Dedifferentiated amniotic fluid mesenchymal stem cell (primary cell): ENCODE data around the gene SORCS1.

Experiments
- DNase-seq: peaks from one replicate; pipeline ENCODE4 v3.0.0-alpha.2; 2016; ENCODE audit errors: extremely low spot score

The SORCS1 gene

GRCh38 chr10:106746868-106747267, 417.6 kb downstream of the SORCS1 start:
- no peak for DNase-seq

- no peak for DNase-seq
Measured at GRCh38 chr10:106741006-106741530, 423.4 kb downstream of the SORCS1 start.

GRCh38 chr10:106740071-106740470, 424.4 kb downstream of the SORCS1 start:
- no peak for DNase-seq

- DNase-seq = no peak
Measured at GRCh38 chr10:106734220-106734619, 430.3 kb downstream of the SORCS1 start.

GRCh38 chr10:106728232-106728631, 436.3 kb downstream of the SORCS1 start:
- DNase-seq = no peak

- DNase-seq = no peak
Measured at GRCh38 chr10:106727170-106727569, 437.3 kb downstream of the SORCS1 start.

GRCh38 chr10:106722524-106722923, 442.0 kb downstream of the SORCS1 start:
- no peak for DNase-seq

GRCh38 chr10:106720683-106721082, 443.8 kb downstream of the SORCS1 start:
- DNase-seq = no peak

- no peak for DNase-seq
Measured at GRCh38 chr10:106716381-106716780, 448.1 kb downstream of the SORCS1 start.

GRCh38 chr10:106714734-106715555, 449.6 kb downstream of the SORCS1 start:
- DNase-seq = no peak

GRCh38 chr10:106713846-106714245, 450.7 kb downstream of the SORCS1 start:
- DNase-seq = no peak

- no peak for DNase-seq
Measured at GRCh38 chr10:106712988-106713387, 451.5 kb downstream of the SORCS1 start.

- no peak for DNase-seq
Measured at GRCh38 chr10:106711313-106711906, 453.1 kb downstream of the SORCS1 start.

GRCh38 chr10:106708506-106708905, 456.0 kb downstream of the SORCS1 start:
- no peak for DNase-seq

GRCh38 chr10:106707657-106708056, 456.8 kb downstream of the SORCS1 start:
- DNase-seq = no peak

- no peak for DNase-seq
Measured at GRCh38 chr10:106706127-106706526, 458.4 kb downstream of the SORCS1 start.

GRCh38 chr10:106705681-106706100, 458.8 kb downstream of the SORCS1 start:
- peak; percentile 87 for DNase-seq

- no peak for DNase-seq
Measured at GRCh38 chr10:106696239-106696638, 468.3 kb downstream of the SORCS1 start.

GRCh38 chr10:106694696-106695095, 469.8 kb downstream of the SORCS1 start:
- DNase-seq = no peak

GRCh38 chr10:106682175-106682574, 482.3 kb downstream of the SORCS1 start:
- peak; percentile 77 for DNase-seq

GRCh38 chr10:106680061-106680460, 484.4 kb downstream of the SORCS1 start:
- peak; percentile 31 for DNase-seq

GRCh38 chr10:106679314-106679713, 485.2 kb downstream of the SORCS1 start:
- no peak for DNase-seq
